Hematopoietic multipotent progenitor cell treated with erythropoietin and hydrocortisone succinate and interleukin-3 and kit ligand, for 17 days (in vitro differentiated cells): ENCODE data around the gene FAM83F.
"Not testable (repeated sequence)": the region's sequence is repeated elsewhere in the genome, so short reads cannot be mapped to it uniquely, and the experiment has no call there.

Experiments used
- DNase-seq: peaks from one replicate; pipeline ENCODE4 v3.0.0-alpha.2; 2015; ENCODE audit warnings: low spot score

The FAM83F gene

GRCh38 chr22:40015358-40015976, 20.7 kb downstream of the FAM83F start:
- DNase-seq = no peak

DNA sequence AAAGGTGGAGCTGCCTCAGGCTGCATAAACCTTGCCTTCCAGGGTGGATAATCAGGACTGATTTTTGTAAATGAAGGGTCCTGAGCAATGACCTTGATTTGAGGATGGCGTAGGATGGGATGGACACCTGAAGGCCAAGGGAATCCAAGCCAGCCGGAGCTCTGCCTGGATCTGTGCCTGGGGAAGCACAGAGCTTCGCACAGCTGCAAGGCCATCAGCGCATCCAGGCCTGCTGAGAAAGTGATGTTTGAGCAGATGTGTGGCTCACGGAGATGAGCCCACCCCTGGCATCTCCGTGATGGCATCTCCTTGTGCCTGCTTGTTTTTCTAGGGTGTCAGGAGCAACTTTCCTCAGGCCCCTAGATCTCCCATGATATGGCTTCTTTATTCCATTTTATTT, 23.3 kb downstream of the FAM83F start:
- no peak for DNase-seq

DNA sequence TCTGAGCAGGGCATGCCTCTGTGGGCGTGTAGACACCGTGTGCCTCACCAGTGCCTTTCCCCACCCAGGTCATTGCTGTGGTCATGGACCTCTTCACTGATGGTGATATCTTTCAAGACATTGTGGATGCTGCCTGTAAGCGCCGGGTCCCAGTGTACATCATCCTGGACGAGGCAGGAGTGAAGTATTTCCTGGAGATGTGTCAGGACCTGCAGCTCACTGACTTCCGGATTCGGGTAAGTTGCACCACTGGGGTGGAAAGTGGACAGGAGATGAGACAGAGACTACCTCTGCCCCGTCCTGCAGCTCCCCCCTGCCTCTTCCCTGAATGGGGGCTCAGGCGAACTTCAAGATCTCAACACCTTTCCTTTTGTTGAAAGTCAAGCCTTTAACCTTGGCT, 24.3 kb downstream of the FAM83F start:
- DNase-seq = no peak

- DNase-seq = no peak
Measured at GRCh38 chr22:40020956-40021355, 26.2 kb downstream of the FAM83F start.

DNA sequence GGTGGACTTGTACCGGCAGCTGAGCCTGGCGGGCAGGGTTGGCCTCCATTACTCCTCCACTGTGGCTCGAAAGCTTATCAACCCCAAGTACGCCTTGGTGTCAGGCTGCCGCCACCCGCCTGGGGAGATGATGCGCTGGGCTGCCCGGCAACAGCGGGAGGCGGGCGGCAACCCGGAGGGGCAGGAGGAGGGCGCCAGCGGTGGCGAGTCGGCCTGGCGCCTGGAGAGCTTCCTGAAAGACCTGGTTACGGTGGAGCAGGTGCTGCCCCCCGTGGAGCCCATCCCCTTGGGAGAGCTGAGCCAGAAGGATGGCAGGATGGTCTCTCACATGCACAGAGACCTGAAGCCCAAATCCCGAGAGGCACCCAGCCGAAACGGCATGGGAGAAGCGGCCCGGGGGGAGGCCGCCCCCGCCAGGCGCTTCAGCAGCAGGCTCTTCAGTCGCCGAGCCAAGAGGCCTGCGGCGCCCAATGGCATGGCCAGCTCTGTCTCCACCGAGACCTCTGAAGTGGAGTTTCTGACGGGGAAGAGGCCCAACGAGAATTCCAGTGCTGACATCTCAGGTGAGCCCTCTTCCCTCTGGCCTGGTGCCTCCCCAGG, 26.7 kb downstream of the FAM83F start:
- no peak for DNase-seq

- DNase-seq = no peak
Measured at GRCh38 chr22:40022536-40023240, 27.9 kb downstream of the FAM83F start.

- DNase-seq = no peak
Measured at GRCh38 chr22:40023341-40023841, 28.6 kb downstream of the FAM83F start.

- DNase-seq = peak; percentile 79
Measured at GRCh38 chr22:40024201-40025061, 29.7 kb downstream of the FAM83F start.

DNA sequence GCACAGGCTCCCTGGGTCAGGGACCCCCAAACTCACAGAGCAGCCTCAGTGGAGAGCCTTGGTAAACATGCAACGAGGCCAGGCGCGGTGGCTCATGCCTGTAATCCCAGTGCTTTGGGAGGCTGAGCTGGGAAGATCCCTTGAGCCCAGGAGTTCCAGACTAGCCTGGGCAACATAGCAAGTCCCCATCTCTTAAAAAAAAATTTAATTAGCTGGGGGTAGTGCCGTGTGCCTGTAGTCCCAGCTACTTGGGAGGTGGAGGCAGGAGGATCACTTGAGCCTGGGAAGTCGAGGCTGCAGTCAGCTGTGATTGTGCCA, 30.3 kb downstream of the FAM83F start:
- DNase-seq = not testable (repeated sequence)

DNA sequence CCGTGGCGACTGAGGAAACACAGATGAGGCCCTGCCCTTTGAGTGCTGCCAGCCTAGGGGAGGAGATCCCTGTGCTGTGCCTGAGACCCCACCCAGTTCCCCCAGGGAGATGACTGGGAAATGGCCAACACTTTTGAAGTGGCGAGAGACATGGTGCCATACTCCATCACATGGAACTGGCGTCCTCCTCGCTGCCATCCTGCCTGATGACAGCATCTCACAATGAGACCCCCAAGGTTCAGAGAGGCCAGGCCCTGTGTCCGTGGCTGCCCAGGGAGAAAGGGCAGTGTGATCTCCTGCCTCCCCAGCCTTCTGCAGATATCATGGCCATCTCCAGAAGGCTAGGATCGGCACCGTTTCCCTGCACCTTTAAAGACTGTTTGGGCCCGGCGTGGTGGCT, 31.1 kb downstream of the FAM83F start:
- no peak for DNase-seq

GRCh38 chr22:40026641-40027040, 31.9 kb downstream of the FAM83F start:
- no peak for DNase-seq

DNA sequence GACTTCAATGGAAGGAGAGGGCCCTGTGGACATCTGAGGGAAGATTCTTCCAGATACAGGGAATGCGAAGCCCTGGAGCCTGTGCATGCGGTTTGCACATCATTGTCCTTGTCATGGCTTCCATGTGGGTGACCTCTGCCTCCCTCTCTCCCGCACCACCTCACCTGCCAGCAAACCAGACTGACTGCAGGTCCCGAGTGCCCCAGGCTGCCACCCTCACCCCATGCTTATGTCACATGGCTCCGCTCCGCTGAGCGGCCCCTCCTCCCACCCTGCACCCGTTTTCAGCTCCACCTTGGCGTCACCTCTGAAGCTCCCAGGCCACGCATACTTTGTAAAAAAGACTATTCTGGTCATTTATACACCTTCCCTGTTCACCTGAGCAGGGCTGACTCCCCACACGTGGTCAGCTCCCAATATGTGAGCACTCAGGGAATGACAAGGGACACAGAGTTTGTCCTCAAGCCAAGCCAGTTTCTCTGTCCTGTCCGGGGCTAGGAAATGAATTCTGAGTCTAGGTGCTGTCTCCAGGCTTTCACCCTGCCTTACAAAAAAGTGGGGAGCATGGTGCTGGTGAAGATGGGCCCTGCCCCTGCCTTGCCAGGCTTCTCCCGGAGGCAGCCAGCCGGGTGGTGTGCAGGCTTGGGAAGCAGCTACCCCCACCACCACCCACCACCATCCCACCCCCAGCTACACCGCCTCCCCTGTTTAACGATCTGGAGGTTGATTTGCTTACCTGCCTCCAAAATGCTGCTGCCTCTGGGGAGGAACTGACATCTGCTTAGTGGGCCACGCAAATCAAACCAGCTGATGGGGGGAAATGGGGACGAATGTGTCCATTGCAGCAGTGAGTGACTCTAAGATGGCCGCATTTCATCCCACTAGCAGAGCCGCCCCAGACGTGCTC, 32.7 kb downstream of the FAM83F start:
- DNase-seq = no peak

- DNase-seq = no peak
Measured at GRCh38 chr22:40028098-40028425, 33.3 kb downstream of the FAM83F start.

GRCh38 chr22:40029189-40029890, 34.6 kb downstream of the FAM83F start:
- DNase-seq = no peak

- DNase-seq = no peak
Measured at GRCh38 chr22:40030026-40030757, 35.4 kb downstream of the FAM83F start.

DNA sequence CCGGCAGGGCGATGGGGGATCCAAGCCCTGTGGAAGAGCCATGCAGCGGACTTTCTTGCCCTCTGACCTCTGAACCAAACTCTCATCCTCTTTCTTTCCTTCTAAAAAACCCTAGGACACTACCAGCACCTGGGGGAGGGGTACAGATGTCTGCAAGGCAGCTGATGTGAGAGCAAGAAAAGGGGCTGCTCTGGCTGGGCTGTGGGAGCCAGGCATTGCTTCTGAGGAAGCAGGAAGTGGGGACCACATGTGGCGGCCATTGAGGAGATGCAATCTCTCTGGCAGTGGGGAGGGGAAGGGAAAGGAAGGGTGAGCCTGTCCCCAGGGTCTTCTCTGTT, 36.0 kb downstream of the FAM83F start:
- DNase-seq = no peak

DNA sequence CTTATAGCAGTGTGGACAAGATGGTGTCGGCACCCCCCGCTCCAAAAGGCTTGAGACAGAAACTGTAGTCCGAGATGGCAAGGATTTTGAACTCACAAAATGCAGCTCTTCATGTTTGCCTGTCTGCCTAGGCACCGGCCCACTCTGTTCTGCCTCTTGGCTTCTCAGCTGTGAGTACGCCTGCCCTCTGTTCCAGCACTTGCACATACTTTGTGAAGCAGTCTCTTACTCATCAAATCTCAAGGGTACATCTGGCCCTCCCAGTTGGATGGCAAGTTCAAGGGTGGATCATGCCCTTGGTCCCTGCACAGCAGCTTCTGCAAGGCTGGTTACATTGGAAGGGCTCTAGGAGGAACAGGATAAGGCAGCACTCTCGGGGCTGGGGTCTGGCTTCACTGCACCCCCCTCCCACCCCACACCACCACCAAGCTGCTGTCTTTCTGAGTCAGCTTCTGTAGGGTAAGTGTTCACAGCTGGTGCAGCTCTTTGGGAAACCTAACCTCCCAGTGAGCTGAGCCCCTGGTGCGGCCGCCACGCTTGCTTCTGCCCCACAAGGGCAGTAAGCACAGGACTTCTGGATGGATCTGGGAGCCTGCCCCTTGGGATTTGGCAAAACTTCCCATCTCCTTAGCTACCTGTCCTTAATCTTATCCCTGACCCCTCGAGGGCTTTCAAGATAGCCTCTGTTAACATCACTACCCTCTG, 37.2 kb downstream of the FAM83F start:
- DNase-seq = no peak

DNA sequence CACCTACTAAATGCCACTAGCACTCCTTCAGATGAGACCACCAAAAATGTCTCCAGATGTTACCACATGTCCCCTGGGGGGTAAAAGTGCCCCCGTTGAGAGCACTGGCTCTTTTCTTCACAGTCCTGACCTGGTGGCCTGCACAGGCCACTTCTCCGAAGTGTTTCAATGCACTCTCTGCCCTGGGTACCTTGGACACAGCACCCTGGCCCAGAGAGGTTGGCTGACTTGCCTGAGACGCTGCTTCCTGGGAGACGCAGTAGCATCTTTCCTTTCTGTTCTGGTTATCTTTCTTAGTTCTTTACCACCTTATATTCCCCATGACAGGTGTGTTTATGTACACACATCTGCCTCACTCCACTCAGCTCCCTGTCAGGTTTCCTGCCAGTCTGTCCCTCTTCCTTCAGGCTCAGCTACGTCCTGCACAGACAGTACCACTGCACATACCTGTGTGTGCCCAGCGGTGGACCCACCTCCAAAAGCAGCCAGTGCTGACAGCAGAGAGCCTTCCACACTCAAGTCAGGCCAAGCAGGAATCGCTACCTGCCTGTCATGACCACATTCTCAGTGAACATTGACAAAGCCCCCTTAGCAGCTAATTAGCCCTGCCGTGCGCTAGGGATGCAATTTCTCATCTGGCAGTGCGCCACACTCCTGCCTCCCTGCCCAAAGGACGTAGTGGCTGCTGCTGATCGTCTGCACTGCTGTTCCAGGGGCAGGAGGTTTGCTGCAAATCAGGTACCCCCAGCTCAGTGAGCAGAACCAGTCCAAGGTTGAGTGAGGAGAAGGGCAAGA, 39.0 kb downstream of the FAM83F start:
- no peak for DNase-seq

DNA sequence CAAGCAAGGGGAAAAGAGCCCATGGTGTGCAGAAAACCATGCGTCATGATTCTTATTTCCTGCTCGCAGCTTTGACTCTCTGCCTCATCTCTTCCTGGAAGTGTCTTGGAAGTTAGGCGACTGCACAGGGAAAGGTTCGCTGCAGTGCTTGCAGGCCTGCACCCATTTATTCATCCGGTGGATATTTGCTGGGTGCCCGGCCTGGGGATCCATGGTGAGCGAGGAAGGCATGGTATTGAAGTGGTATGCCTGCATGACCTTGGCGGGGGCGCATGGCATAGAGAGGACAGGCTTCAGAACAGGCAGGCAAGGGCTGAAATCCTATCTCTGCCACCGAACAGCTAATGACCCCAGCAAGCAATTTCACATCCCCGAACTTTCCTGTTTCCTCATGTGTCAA, 40.6 kb downstream of the FAM83F start:
- DNase-seq = no peak
